Measurements from ENCODE around the gene PIGW.

DNA sequence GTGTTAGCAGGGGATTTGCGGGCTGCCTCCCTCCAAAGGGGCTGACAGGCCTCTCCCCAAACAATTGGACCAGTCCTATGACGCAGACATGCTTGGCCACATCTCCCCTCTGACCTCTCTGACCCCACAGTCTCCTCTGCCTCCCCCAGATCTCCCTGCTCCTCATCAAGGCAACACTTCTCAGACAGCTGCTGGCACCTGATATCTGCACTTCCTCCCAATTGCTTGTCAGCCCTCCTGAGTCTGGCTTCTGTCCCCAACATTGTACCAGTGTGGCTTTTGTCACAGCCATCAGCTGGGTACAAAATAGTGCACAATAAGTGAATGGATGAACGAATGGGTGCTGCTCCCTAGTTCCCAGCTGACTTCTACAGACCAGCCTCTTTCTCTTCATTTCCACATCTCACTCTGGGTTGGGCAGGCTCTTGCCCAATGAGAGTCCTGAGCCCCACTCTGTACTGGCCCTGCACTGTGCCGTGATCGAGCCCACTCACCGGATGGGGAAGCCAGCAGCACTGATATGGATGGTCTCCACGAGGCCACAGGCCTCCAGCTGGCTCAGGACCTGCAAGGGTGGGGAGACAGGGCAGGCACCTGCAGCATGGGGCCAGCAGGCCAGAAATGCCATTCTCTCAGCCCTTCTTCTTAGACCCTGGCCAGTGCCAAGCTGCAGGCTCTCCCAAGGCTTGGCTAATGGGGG lies 31.2 kb upstream of the PIGW start:
- TF ChIP-seq, protein P1, sequence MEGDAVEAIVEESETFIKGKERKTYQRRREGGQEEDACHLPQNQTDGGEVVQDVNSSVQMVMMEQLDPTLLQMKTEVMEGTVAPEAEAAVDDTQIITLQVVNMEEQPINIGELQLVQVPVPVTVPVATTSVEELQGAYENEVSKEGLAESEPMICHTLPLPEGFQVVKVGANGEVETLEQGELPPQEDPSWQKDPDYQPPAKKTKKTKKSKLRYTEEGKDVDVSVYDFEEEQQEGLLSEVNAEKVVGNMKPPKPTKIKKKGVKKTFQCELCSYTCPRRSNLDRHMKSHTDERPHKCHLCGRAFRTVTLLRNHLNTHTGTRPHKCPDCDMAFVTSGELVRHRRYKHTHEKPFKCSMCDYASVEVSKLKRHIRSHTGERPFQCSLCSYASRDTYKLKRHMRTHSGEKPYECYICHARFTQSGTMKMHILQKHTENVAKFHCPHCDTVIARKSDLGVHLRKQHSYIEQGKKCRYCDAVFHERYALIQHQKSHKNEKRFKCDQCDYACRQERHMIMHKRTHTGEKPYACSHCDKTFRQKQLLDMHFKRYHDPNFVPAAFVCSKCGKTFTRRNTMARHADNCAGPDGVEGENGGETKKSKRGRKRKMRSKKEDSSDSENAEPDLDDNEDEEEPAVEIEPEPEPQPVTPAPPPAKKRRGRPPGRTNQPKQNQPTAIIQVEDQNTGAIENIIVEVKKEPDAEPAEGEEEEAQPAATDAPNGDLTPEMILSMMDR (IDR thresholded peaks at IDR 0.05): no peak
- no peak for TF ChIP-seq POLR2A (IDR thresholded peaks at IDR 0.05)
